ENCODE results near the gene VAV2. TPM values are rescaled to one million over a fixed set of nuclear protein-coding genes. Genes with fewer than 3 reads are reported as not detected.

VAV2 gene
- total RNA-seq, 1 donor from 2014 or later: 21.0 TPM

GRCh38 chr9:134028575-134029247 lies 36.6 kb upstream of the VAV2 start:
- DNase-seq (ENCODE audit: low read depth, low spot score): no peak

GRCh38 chr9:134028076-134028475 lies 36.0 kb upstream of the VAV2 start:
- DNase-seq (ENCODE audit: low read depth, low spot score): no peak

- no peak for DNase-seq (ENCODE audit: low read depth, low spot score)
Measured at GRCh38 chr9:134027561-134027960, 35.4 kb upstream of the VAV2 start.

GRCh38 chr9:134026981-134027380 lies 34.9 kb upstream of the VAV2 start:
- DNase-seq (ENCODE audit: low read depth, low spot score): no peak

- no peak for DNase-seq (ENCODE audit: low read depth, low spot score)
Measured at GRCh38 chr9:134026581-134026980, 34.5 kb upstream of the VAV2 start.

- DNase-seq (ENCODE audit: low read depth, low spot score): no peak
Measured at GRCh38 chr9:134025606-134026541, 33.8 kb upstream of the VAV2 start.

- peak; percentile 100 for DNase-seq (ENCODE audit: low read depth, low spot score)
Measured at GRCh38 chr9:134024828-134025605, 32.9 kb upstream of the VAV2 start, which contains the start of gene BRD3OS. TSS of gene BRD3OS (plus strand) at chr9:134025481. CDS start at chr9:134026748, 1,267 bp downstream.

- DNase-seq (ENCODE audit: low read depth, low spot score): no peak
Measured at GRCh38 chr9:134024214-134024792, 32.2 kb upstream of the VAV2 start.

GRCh38 chr9:134014946-134015345 lies 22.8 kb upstream of the VAV2 start:
- DNase-seq (ENCODE audit: low read depth, low spot score): no peak

GRCh38 chr9:134011401-134011800 lies 19.3 kb upstream of the VAV2 start:
- no peak for DNase-seq (ENCODE audit: low read depth, low spot score)

GRCh38 chr9:134010310-134011173 lies 18.4 kb upstream of the VAV2 start:
- peak; percentile 56 for DNase-seq (ENCODE audit: low read depth, low spot score)

- DNase-seq (ENCODE audit: low read depth, low spot score): no peak
Measured at GRCh38 chr9:134007571-134007970, 15.4 kb upstream of the VAV2 start.

- no peak for DNase-seq (ENCODE audit: low read depth, low spot score)
Measured at GRCh38 chr9:134007150-134007549, 15.0 kb upstream of the VAV2 start.

- DNase-seq (ENCODE audit: low read depth, low spot score): no peak
Measured at GRCh38 chr9:134005381-134005780, 13.3 kb upstream of the VAV2 start.

- DNase-seq (ENCODE audit: low read depth, low spot score): no peak
Measured at GRCh38 chr9:134004881-134005280, 12.8 kb upstream of the VAV2 start.

- no peak for DNase-seq (ENCODE audit: low read depth, low spot score)
Measured at GRCh38 chr9:134004131-134004873, 12.2 kb upstream of the VAV2 start.

- no peak for DNase-seq (ENCODE audit: low read depth, low spot score)
Measured at GRCh38 chr9:134003237-134003636, 11.1 kb upstream of the VAV2 start.

GRCh38 chr9:134002796-134003195 lies 10.7 kb upstream of the VAV2 start:
- DNase-seq (ENCODE audit: low read depth, low spot score): no peak

GRCh38 chr9:133999851-134000265 lies 7.7 kb upstream of the VAV2 start:
- DNase-seq (ENCODE audit: low read depth, low spot score): no peak

All from pulmonary artery endothelial cell (primary cell).